Hepatocyte (in vitro differentiated cells): ENCODE measurements around the gene LRRC27. TPM values are rescaled to one million over a fixed set of nuclear protein-coding genes. Genes with fewer than 3 reads are reported as not detected.

Source experiments
- DNase-seq: peaks from one replicate; pipeline ENCODE4 v3.0.0-alpha.2; 2016; ENCODE audit warnings: low spot score
- H2AFZ ChIP-seq: fragments of 200-600 bp; sonication (generic); 2 replicates; pipeline ENCODE4 v1.6.0; 2016; ENCODE audit warnings: antibody characterized with exemption, mild to moderate bottlenecking
- H3K27ac ChIP-seq: fragments of 200-600 bp; sonication (generic); 2 replicates; pipeline ENCODE4 v1.5.1; 2016; ENCODE audit warnings: mild to moderate bottlenecking
- H3K27me3 ChIP-seq: fragments of 200-600 bp; sonication (generic); 2 replicates; pipeline ENCODE4 v1.6.1; 2016
- H3K36me3 ChIP-seq: fragments of 200-600 bp; sonication (generic); replicated peaks from 2 replicates; pipeline ENCODE4 v1.5.1; 2016; ENCODE audit warnings: low read depth; ENCODE audit not compliant: insufficient read depth
- H3K4me1 ChIP-seq: fragments of 200-600 bp; sonication (generic); 2 replicates; pipeline ENCODE4 v1.5.1; 2016; ENCODE audit warnings: mild to moderate bottlenecking, moderate library complexity; ENCODE audit not compliant: insufficient read depth
- H3K4me2 ChIP-seq: fragments of 200-600 bp; sonication (generic); 2 replicates; pipeline ENCODE4 v1.6.0; 2016
- H3K4me3 ChIP-seq: fragments of 200-600 bp; sonication (generic); 2 replicates; pipeline ENCODE4 v1.5.1; 2016; ENCODE audit warnings: mild to moderate bottlenecking
- H3K79me2 ChIP-seq: fragments of 200-600 bp; sonication (generic); 2 replicates; pipeline ENCODE4 v1.6.0; 2017; ENCODE audit warnings: mild to moderate bottlenecking
- H3K9me2 ChIP-seq: fragments of 200-600 bp; sonication (generic); replicated peaks from 2 replicates; pipeline ENCODE4 v1.6.0; 2017; ENCODE audit warnings: mild to moderate bottlenecking; ENCODE audit not compliant: insufficient read depth
- H3K9me3 ChIP-seq: fragments of 200-600 bp; sonication (generic); 2 replicates; pipeline ENCODE4 v1.5.1; 2016; ENCODE audit warnings: low read depth, mild to moderate bottlenecking
- H4K20me1 ChIP-seq: fragments of 200-600 bp; sonication (generic); 2 replicates; pipeline ENCODE4 v1.6.0; 2016; ENCODE audit warnings: mild to moderate bottlenecking; ENCODE audit not compliant: insufficient read depth, poor library complexity, severe bottlenecking
- EZH2 ChIP-seq: fragments of 200-600 bp; sonication (generic); IDR thresholded peaks from 2 replicates; pipeline ENCODE4 v1.6.1; 2016; ENCODE audit warnings: antibody characterized with exemption, mild to moderate bottlenecking, borderline replicate concordance
- EZH2phosphoT487 ChIP-seq: fragments of 200-600 bp; sonication (generic); IDR thresholded peaks from one replicate; pipeline ENCODE4 v1.6.1; 2018; ENCODE audit warnings: antibody characterized with exemption, mild to moderate bottlenecking, low read depth, moderate library complexity; ENCODE audit not compliant: unreplicated experiment, severe bottlenecking
- WGBS: methylation state at CpG from one replicate; pipeline ENCODE4 v1.1.6; 2016; ENCODE audit warnings: low lambda C conversion rate; ENCODE audit errors: missing lambda C conversion rate; 5-methylcytosine and 5-hydroxymethylcytosine counted together
- polyA plus RNA-seq: library from polyadenylated mRNA; unstranded; fragments of >200 nt; fragmentation: Nextera tagmentation; extraction: Ambion mirVana; gene quantifications from 2 replicates; pipeline ENCODE4 v1.2.1, GENCODE V29; 2016
- total RNA-seq: library from RNA; depleted of rRNA; stranded (reverse); fragments of >200 nt; gene quantifications from 2 replicates; pipeline ENCODE4 v1.2.3, GENCODE V29; 2014
- TF ChIP-seq, protein P1 (sequence below): fragments of 200-600 bp; sonication (generic); IDR thresholded peaks from 2 replicates; pipeline ENCODE4 v1.5.1; 2016; ENCODE audit warnings: antibody characterized with exemption, mild to moderate bottlenecking; ENCODE audit not compliant: poor library complexity

LRRC27 gene
- total and polyA plus RNA-seq, 2 experiments from 2014 or later = 7.5 to 8.3 TPM

DNA sequence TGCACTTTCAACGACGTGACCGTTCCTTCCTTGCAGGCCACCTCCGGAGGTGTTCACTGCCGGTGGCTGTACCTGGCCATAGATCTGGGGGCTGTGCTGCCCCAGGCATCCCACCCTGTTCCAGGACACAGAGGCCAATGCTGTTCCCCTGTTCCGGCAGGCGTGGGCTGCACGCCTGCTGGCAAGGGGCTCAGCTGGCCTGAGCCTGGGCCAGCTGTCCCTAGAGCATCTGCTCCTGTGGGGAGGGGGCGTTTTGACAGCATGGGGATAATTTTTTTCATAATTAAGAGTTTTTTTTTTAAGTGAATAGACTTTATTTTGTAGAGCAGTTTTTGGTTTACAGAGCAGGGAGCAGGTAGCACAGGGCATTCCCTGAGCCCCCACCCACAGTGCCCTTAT, 93.8 kb downstream of the LRRC27 start:
- TF ChIP-seq, protein P1, sequence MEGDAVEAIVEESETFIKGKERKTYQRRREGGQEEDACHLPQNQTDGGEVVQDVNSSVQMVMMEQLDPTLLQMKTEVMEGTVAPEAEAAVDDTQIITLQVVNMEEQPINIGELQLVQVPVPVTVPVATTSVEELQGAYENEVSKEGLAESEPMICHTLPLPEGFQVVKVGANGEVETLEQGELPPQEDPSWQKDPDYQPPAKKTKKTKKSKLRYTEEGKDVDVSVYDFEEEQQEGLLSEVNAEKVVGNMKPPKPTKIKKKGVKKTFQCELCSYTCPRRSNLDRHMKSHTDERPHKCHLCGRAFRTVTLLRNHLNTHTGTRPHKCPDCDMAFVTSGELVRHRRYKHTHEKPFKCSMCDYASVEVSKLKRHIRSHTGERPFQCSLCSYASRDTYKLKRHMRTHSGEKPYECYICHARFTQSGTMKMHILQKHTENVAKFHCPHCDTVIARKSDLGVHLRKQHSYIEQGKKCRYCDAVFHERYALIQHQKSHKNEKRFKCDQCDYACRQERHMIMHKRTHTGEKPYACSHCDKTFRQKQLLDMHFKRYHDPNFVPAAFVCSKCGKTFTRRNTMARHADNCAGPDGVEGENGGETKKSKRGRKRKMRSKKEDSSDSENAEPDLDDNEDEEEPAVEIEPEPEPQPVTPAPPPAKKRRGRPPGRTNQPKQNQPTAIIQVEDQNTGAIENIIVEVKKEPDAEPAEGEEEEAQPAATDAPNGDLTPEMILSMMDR = no peak
- no peak for TF ChIP-seq EZH2phosphoT487
- no peak for TF ChIP-seq EZH2
- H3K79me2 ChIP-seq = peaks cover 7% of the 10 kb centered on the region
- no peak overlapping the region for H2AFZ ChIP-seq
- H3K9me3 ChIP-seq = no peaks in the 10 kb centered on the region
- H3K4me2 ChIP-seq = no peak overlapping the region
- no peaks in the 10 kb centered on the region for H4K20me1 ChIP-seq
- no peak overlapping the region for H3K27ac ChIP-seq
- no peaks in the 10 kb centered on the region for H3K27me3 ChIP-seq
- 92% methylated on average over 8 of the region's 9 CpGs for WGBS
- no peaks in the 10 kb centered on the region for H3K36me3 ChIP-seq
- H3K4me3 ChIP-seq = no peak overlapping the region
- no peaks in the 10 kb centered on the region for H3K9me2 ChIP-seq
- peaks cover 26% of the 10 kb centered on the region for H3K4me1 ChIP-seq
- DNase-seq = no peak

- Histone ChIP-seq H3K27me3 (no peaks in the 10 kb centered on the region), H4K20me1 (no peaks in the 10 kb centered on the region), H3K4me2 (no peak overlapping the region), H3K4me3 (no peak overlapping the region), H3K4me1 (peaks cover 12% of the 10 kb centered on the region), H3K27ac (no peak overlapping the region), H3K9me3 (no peaks in the 10 kb centered on the region), H3K79me2 (peaks cover 4% of the 10 kb centered on the region), H3K36me3 (no peaks in the 10 kb centered on the region), H2AFZ (no peak overlapping the region), H3K9me2 (no peaks in the 10 kb centered on the region)
- no peak for DNase-seq
- TF ChIP-seq, protein P1 = no peak
- no peak for TF ChIP-seq EZH2phosphoT487
- no peak for TF ChIP-seq EZH2
- WGBS = 92% methylated on average over 10 of the region's 10 CpGs
Observed at GRCh38 chr10:132427006-132427771, 95.2 kb downstream of the LRRC27 start.

DNA sequence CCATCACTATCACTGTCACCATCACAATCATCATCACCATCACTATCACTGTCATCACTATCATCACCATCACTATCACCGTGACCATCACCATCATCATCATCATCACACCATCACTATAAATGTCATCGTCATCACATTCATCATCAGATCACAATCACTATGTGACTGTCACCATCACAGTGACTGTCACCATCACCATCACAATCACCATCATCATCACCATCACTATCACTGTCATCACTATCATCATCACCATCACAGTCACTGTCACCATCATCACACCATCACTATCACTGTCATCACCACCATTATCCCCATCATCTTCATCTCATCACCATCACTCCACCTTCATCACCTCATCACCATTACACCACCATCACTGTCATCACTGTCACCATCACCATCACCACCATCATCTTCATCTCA, 96.0 kb downstream of the LRRC27 start:
- Histone ChIP-seq H2AFZ (no peak overlapping the region), H3K4me1 (peaks cover 4% of the 10 kb centered on the region), H3K79me2 (peaks cover 3% of the 10 kb centered on the region), H3K27ac (no peak overlapping the region), H3K4me3 (no peak overlapping the region), H3K4me2 (no peak overlapping the region), H3K9me3 (no peaks in the 10 kb centered on the region), H3K9me2 (no peaks in the 10 kb centered on the region), H4K20me1 (no peaks in the 10 kb centered on the region), H3K36me3 (no peaks in the 10 kb centered on the region), H3K27me3 (no peaks in the 10 kb centered on the region)
- DNase-seq = no peak
- 100% methylated on average over 2 of the region's 2 CpGs for WGBS
- TF ChIP-seq EZH2 = no peak
- TF ChIP-seq, protein P1 = no peak
- TF ChIP-seq EZH2phosphoT487 = no peak
